Activated CD8-positive, alpha-beta memory T cell treated with anti-CD3 and anti-CD28 coated beads for 48 hours (primary cell): Measurements from ENCODE around the gene ZNF783.

ENCODE experiments used
- DNase-seq, 3 experiments: peaks; one replicate each; pipeline ENCODE4 v3.0.0-alpha.2; 2020; ENCODE audit warnings: low read depth in 2 of 3, low spot score in 2 of 3

ZNF783 gene

DNA sequence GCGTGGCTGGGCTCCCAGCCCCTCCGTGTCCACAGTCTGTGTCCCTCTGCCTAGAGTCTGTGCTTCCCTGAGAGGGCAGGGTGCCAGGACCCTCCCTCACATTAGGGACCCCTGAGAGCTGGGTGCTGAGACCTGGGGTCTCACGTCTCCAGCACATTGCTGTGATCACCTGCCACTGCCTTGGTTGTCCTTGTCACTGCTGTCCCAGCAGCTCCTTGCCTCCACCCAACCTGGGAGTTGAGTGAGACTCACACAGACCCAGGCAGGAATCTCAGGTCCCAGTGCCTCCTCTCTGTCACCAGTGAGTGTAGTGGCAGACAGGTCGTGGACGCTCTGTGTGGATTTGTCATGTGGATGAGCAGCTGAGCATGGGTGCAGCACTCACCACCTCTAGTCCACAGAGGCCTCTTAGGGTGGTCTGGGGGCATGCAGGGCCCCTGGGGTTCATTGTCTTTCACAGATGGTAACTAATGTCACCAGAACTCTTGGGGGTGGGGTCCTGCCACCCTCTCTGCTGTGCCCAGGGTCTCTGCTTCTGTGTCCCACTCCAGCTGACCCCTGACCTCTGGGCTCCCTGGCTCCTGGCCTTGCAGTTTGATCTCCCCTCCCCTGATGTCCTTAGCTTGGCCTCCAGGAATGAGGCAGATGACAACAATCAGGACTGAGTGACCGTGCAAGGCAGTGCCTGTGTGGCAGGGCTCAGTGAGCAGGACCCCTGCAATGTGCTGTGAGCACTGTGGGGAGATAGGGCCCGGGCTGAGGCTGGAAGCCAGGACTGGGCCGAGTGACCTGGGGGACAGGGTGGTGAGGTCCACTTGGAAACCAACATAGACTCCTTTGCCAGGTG is 18.9 kb downstream of the ZNF783 start:
- no peak for DNase-seq

DNA sequence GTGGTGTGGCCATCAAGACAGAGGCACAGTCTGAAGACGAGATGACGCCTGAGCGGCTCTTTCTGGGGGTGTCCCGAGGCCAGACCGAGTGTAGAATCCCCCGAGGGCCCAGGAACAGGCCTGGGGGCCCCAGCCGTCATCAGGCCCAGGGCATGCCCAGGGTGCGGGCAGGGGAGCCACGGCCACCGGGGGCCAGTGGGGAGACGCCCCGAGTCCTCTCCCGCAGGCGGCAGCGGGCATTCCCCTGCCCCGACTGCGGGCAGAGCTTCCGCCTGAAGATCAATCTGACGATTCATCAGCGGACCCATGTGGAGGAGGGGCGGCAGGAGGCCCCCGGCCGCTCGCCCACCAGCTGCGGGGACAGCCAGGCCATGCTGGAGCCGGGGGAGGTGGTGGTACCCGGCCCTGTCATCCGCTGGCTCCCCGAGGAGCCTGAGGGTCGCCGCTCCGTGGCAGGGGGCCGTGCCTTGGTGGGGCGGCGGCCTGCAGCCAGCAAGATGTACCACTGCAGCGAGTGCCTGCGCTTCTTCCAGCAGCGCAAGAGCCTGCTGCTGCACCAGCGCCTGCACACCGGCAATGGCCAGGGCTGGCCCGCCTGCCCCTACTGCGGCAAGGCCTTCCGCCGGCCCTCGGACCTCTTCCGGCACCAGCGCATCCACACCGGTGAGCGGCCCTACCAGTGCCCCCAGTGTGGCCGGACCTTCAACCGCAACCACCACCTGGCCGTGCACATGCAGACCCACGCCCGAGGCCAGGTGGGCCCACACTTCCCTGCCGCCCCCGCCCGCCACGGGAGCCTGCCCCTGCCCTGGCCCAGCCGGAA is 19.7 kb downstream of the ZNF783 start:
- DNase-seq, result no peak

DNA sequence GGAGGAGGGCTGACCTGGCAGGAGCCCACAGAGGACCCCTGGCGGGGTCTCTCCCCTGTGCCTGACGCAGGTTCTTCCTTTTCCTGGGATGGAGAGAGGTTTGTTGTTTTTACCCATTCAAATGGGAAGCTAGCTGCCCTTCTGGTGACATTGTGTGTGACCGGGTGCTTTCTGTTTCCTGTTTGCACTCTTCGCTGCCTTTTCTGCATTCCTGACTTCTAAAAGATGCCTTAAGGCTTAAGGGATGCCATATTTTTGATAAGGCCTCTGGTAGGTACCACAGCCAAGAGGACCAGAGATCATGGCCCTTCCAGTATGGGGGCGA is 20.3 kb downstream of the ZNF783 start:
- DNase-seq, result no peak

DNA sequence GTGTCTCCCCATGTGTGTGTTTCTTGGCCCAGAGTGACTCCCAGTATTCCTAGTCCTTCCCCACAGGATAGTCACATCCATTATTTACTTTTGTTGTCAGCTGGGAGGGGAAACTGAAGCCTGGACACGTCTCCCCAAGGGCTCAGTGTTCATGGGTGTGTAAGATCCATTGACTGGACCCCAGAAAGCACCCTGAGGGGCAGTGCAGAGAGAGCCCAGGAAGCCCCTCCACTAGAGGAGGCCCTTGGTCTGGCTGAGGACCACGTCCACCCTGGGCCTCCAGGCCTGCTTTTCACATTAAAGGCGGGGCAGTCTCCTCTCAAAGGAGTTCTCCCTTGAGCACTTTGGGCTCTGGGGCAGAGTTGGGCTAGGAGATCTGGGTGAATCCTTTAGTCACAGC is 21.3 kb downstream of the ZNF783 start:
- DNase-seq, result no peak

DNA sequence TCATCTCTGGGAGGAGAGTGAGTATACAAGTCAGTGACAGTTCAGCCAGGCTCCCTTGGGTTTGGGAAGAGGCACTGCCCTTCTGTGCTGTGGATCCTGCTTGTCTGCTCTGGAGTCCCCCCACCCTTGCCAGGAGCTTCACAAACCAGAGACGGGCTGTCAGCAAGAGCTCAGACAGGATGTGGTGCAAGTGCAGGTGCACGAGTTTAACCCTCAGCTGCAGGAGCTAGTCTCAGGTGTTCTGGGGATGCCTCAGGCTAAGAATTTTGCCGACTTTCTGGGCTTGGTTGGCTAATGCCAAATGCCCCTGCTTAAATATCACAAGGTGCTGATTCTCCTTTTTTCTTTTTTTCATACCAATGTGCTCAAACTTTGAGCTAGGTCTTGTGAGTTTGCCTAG is 22.3 kb downstream of the ZNF783 start:
- DNase-seq, result no peak

DNA sequence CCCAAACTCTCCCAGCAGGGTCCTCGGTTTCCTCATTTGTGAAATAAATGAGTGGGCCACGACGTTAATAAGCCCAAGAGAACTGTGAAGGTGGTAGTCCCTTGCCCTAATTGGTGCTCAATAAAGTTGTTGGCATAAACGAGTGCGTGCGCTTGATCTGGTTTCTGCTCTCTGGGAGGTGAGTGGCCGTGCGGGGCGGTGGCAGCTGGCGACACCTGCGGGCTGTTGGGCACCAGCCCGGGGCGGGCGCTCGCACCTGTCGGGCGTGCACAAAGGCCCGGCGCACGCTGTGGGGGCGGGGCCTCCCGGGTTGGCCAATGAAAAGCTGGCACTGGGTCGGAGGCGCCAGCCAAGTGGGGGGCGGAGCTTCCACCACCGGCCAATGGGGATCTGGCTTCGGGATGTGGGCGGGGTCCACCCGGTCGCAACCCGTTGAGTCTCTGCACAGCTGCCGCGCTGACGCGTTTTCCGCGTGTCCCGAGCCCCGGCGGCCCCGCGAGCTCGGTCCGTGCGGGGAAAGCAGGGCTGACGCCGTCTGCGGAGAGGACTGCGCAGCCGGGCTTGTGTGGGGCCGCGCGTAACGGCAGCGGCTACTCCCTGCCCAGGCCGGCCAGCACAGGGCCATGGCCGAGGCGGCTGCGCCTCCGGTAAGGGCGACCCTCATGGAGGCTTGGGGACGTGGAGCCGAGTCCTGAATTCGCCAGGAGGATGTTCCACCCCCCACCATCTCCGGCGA is 23.0 kb downstream of the ZNF783 start:
- DNase-seq, result peak; percentile 90 to 95 (median 95)

DNA sequence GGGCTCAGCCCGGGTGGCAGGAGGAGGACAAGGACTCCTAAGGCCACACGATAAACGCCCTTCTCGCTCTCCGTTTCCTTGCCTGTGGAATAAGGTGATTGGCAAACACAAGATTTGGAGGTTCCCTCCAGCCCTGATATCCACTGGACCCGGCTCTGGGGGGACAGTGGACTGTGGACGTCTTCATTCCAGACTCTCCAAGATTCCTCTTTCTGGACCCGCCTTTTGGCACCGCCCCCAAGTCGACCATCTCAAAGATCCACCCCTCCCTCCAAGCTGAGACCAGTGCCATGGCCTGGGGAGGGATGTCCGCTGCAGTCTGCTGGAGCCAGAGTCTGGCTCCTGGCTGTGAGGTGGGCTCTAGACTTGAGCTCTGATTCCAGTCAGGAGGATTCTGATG is 23.6 kb downstream of the ZNF783 start:
- DNase-seq, result no peak

DNA sequence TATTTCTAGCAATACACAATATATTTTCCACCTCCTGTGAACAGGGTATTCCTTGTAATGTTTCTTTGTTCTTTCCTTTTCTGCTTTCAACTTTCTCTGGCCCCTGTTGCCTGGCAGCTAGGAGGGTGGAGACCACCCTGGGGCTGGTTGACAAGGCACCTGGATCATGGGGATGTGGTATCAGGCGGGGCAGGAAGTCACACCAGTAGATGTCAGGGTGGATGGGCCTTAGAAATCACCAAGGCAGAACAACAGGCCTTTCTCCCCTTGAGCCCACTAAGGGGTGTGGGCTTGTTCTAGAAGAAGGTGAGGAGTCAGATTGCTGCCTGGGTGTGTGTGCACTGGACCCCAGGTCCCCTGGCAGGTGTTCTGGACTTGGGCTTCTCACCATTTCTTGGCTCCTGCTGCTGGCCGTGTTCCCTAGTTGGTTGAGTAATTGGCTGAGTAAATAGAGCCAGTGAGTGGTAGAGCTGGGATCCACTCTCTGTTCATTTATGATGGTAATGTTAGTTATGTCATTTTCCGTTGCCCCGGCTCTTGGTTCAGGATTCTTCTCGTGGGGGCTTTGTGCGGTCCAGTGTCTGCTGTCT is 24.9 kb downstream of the ZNF783 start:
- DNase-seq, result no peak

DNA sequence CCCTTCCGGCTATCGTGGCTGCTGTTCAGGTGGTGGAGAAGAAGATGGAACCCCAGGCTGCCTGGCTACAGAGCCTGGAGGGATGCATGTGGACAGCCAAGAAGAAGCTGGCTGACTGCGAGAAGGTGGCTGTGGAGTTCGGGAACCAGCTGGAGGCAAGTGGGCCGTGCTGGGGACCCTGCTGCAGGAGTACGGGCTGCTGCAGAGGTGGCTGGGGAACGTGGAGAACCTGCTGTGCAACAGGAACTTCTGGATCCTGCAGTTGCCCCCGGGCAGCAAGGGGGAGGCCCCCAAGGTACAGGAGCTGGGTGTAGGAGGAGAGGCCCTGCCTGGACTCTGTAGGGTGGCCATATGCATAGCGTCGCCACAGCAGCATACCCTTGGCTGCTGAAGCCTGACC is 25.6 kb downstream of the ZNF783 start:
- DNase-seq, result no peak

DNA sequence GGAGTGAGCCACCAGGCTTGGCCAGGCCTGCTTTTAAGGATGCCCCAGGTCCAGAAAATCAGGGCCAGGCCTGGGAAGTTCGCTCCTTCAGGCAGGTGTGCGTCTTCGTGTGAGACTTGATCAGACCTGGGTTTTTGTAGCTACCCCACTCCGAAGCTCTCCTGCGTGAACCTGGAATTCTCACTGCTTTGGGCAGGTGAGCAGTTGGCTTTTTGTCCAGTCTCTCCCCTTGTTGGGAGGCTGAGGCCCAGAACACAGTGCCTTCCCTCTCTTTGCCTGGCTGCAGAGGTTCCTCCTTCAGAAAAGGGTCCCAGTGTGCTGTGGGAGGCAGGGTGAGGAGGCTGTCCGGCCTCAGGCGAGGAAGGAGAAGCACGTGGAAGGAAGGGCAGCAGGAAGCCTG is 27.3 kb downstream of the ZNF783 start:
- no peak for DNase-seq

DNA sequence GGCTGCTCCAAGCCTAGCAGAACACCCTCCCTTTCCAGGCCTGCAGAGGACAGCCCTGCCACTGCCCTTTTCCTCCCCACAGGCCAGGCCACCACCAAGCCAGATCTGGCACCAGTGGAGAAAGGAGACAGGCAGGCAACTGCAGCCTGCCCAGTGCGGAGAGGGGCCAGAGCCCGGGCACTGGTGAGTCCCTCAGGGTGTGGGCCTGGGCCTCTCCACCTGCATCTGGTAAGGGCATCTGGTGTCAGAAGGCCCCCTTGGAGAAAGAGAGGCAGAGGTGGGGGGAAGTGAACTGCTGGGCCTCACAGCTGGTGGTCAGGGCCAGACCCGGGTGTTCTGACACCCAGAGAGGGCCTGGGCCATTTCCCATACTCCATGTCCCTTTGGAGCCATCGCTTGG is 27.9 kb downstream of the ZNF783 start:
- DNase-seq, result no peak

DNA sequence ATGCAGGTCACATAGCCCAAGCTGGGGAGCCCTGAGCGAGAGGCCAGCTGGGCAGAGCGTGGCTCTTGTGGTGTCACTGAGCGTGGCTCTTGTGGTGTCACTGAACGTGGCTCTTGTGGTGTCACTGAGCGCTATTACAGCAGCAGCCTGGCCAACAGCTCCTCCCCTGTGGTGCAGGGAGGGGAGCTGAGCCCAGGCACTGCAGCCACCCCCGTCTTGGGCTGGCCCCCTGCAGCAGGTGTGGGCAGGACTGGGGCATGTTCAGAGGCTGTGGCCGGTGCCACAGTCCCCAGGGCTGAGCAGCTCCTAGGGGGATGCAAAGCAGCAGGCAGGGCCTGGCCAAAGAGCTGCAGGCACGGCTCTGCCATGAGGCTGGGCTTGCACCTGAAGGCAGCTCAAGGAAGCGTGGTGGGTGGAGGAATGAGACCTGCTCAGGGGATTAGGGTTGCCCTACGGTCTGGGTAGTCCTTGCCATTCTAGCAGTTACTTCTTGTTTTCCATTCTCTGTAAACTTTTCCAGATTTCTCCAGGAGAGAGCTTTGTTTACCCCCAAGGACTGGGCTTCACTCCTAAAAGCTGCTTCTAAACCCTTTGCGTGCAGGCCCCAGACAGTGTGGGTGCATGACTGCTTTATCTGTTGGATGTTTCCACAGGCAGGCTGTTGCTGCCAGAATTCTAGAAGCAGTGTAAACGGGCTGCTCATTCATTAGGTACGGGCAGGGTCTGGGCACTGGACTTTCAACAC is 29.2 kb downstream of the ZNF783 start:
- DNase-seq, result no peak

DNA sequence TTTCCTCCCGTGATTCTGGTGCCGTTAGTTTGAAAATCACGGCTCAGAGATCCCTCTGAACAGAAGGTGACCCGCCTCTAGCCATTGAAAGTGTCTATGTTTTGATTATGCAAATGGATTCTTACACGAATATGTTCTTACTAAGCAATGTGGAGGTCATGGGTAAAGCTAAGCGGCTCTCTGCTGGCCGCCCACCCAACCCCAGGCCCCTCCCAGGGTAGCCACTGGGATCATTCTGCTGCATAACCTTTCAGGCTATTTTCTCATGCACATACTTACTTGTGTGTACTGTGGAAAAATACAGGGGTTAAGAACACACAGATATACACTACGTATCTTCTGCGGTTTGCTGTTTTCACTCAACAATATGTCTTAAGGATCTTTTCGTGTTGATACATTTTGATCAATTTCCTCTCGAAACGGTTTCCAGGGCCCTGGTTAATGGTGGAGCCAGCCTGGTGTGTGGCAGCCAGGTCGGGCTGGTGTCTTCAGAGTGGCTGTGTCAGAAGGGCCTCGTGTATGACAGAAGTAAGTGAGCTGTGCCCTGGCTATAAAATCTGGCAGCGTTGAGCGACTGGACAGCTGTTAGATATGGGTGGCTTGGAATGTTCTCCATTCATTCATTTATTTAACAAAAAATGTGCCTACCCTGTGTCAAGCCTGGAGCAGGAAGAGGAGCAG is 29.9 kb downstream of the ZNF783 start:
- DNase-seq, result no peak

DNA sequence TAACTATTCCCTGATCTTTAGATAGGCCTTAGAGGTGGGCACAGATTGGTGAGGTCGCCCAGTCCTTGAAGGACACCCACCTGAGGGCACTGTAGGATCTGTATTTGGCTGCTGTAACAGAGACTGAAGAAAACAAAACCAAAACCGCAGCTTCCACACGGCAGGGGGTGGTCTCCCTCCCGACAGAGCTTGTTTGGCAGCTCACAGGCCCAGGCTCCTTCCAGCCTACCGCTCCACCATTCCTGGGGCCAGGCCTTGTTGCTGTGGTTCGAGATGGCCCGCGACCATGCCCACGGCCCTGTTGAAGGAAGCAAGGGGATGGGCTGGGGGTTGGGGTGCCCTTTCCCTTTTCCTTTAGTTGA is 30.4 kb downstream of the ZNF783 start:
- DNase-seq, result no peak

DNA sequence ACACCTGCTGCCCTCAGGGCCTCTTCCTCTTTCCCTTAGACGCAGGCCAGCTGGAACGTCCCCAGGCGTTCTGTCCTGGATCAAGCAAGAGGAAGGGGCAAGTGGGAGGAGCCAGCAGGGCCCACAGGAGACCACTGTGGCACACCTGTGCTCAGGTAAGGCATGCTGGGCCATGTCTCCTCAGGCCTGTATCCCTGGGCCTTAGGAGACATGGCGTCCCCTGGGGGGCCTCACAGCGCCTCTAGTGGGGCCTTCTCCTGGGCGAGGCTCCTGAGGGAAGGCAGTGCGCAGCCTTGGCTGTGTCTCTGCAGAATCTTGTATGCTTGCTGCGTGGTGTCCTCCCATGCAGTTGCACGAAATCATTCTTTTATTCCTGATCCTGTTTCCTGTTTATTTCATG is 31.3 kb downstream of the ZNF783 start:
- DNase-seq, result no peak

DNA sequence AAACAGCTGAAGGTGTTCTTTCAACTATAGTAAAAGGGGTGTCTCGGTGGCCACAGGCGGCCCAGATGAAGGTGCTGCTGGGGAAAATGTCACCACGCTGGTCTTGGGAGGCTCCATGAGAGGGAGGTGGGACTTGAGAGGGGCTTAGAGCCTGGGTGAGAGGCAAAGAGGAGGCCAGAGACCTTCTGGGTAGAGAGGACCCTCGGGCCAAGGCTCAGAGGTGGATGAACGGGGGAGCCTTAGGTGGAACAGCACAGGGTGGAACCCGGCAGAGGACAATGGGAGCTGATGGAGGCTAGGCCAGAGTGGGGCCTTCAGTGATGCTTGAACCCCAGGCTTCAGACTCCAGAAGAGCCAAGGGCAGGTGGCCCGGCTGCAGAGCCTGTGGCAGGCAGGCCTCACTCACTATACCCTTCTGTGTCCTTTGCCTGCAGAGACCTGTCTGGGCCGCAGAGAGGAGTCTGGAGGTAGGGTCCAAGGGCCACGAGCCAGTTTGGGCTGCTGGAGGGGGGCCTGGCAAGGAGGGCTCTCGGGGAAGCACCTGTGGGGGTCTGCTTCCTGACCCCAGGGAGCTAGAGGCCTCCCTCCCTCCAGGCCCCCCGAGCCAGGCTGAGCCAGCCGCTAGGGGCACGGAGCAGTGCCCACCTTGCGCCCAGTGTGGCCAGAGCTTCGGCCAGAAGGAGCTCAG is 32.1 kb downstream of the ZNF783 start:
- DNase-seq, result no peak

DNA sequence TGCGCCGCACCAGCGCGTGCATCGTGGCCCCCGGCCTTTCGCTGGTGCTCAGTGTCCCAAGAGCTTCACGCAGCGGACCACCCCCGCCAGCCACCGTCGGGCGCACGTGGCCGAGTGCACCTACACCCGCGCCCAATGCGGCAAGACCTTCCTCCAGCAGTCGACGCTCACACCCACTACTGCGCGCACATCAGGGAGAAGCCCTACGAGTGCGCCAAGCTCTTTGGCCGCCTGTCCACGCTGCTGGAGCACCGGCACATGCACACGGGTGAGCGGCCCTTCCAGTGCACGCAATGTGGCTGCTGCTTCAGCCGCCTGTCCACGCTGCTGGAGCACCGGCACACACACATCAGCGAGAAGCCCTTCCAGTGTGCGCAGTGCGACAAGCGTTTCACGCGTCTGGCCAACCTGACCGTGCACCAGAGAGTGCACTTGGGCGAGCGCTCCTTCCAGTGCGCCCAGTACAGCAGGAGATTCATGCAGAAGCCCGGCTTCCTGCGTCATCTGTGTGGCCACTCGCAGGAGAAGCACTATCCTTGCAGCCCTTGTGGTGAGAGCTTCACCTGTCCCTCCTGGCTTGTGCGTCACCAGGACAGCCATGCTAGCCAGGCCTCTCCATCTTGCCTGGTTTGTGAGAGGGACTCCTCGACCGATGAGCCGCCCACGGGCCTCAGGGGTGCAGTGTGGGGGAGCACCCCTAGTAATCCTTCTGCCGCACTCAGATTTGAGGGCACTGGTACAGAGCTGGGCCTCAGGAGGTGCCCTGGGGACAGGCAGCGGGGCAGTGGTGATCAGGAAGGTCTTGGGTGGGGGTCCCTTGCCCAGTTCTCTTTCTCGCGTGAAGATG is 32.9 kb downstream of the ZNF783 start:
- DNase-seq, result no peak

DNA sequence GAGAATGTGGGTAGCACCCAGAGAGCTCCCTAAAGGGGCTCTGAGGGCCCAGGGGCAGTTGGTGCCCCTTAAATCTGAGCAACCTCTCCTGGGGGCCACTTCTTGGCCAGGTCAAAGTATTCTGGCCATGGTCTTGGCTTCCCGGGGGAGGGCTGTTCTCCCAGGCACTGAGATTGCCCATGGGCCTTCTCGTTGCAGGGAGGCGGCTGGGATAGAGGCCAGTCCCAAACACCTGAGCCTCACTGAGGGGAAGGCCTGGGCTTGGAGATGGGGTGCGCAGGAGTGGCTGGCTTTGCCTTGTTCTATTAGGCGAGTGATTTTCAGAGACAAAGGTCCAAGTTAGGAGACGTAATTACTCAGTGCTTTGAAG is 33.5 kb downstream of the ZNF783 start:
- DNase-seq, result no peak

DNA sequence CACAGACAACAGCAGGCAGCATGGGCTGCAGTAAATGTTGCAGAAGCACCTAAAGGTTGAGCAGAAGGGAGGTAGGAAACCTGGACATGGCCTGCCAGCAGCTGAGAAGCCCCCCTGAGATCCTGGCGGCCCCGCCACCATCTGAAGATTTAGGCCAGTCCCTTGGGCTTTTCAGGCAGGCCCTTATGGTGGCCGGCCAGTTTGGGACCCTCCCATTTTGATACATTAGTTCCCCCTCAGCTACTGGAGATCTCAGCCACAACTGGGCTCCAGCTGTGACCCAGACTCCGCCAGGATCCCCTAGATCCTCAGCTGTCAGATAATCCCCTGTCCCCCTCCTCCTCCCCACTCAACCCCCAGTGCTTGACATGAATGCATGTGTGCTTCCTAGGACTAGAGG is 34.4 kb downstream of the ZNF783 start:
- DNase-seq, result no peak
